Upper lobe of right lung (tissue), 1 donor: ENCODE measurements around the gene TIMM44. TPM values are rescaled to one million over a fixed set of nuclear protein-coding genes. Genes with fewer than 3 reads are reported as not detected.
A peak's percentile ranks its signal among the peaks of the same experiment; 100 is the strongest.

Source experiments
- ATAC-seq: fragments of 200-7000 bp; cut with Tn5 transposase; one replicate; pipeline ENCODE4 v1.9.1; 2020; ENCODE audit warnings: mild to moderate bottlenecking, moderate library complexity
- DNase-seq: peaks from one replicate; pipeline ENCODE4 v3.0.0-alpha.2; 2020
- H3K27ac ChIP-seq: fragments of 200-600 bp; one replicate; pipeline ENCODE4 v1.8.0; 2022
- H3K27me3 ChIP-seq: fragments of 200-600 bp; one replicate; pipeline ENCODE4 v1.8.0; 2022; ENCODE audit warnings: mild to moderate bottlenecking
- H3K36me3 ChIP-seq: fragments of 200-600 bp; one replicate; pipeline ENCODE4 v1.8.0; 2022
- H3K4me1 ChIP-seq: fragments of 200-600 bp; one replicate; pipeline ENCODE4 v1.8.0; 2022
- H3K4me3 ChIP-seq: fragments of 200-600 bp; one replicate; pipeline ENCODE4 v1.8.0; 2022; ENCODE audit warnings: mild to moderate bottlenecking
- H3K9me3 ChIP-seq: fragments of 200-600 bp; one replicate; pipeline ENCODE4 v1.8.0; 2022
- CTCF ChIP-seq: fragments of 200-600 bp; IDR thresholded peaks from one replicate; pipeline ENCODE4 v1.8.0; 2022; ENCODE audit warnings: antibody characterized with exemption
- intact Hi-C: fragments of 100-400 bp; cut with DNase I; formaldehyde crosslinking; loops from one replicate; pipeline ENCODE4 v1.11.0; 2022
- total RNA-seq: library from RNA; stranded (reverse); fragmentation: NEBNext Ultra II Directional; extraction: Animal tissue kit (Norgen Biotek cat#: 25700); gene quantifications from one replicate; pipeline ENCODE4 v1.2.1, GENCODE V29; 2021
- donor health status: DM: no; HTN: yes; CAD: no; lungs with severe emphysema.

Gene TIMM44
- total RNA-seq, 1 donor from 2014 or later, result 49.8 TPM

GRCh38 chr19:7982103-7982502 lies 38.6 kb upstream of the TIMM44 start:
- no peaks in the 10 kb centered on the region for H3K9me3 ChIP-seq
- ATAC-seq (no peak), DNase-seq (no peak)
- peaks cover 11% of the 10 kb centered on the region for H3K4me1 ChIP-seq
- H3K27ac ChIP-seq, result peak overlapping the region; percentile 63
- no peaks in the 10 kb centered on the region for H3K27me3 ChIP-seq
- peaks cover 60% of the 10 kb centered on the region for H3K36me3 ChIP-seq
- H3K4me3 ChIP-seq, result no peak overlapping the region
- no peak for TF ChIP-seq CTCF
- intact Hi-C loops, result no loop called here

- H3K4me1 ChIP-seq, result peaks cover 7% of the 10 kb centered on the region
- DNase-seq (no peak), ATAC-seq (no peak)
- peaks cover 60% of the 10 kb centered on the region for H3K36me3 ChIP-seq
- peak overlapping the region; percentile 63 for H3K27ac ChIP-seq
- no peaks in the 10 kb centered on the region for H3K9me3 ChIP-seq
- intact Hi-C loops, result no loop called here
- no peak for TF ChIP-seq CTCF
- H3K4me3 ChIP-seq, result no peak overlapping the region
- H3K27me3 ChIP-seq, result no peaks in the 10 kb centered on the region
These were observed 38.2 kb upstream of the TIMM44 start for GRCh38 chr19:7981661-7982060.

- Histone ChIP-seq H3K36me3 (peaks cover 59% of the 10 kb centered on the region), H3K9me3 (no peaks in the 10 kb centered on the region), H3K4me3 (no peak overlapping the region), H3K27ac (no peak overlapping the region), H3K4me1 (peaks cover 2% of the 10 kb centered on the region), H3K27me3 (no peaks in the 10 kb centered on the region)
- ATAC-seq (no peak), DNase-seq (no peak)
- no peak for TF ChIP-seq CTCF
- intact Hi-C loops, result no loop called here
These were observed 37.7 kb upstream of the TIMM44 start for GRCh38 chr19:7981199-7981598.

GRCh38 chr19:7980635-7981121 lies 37.2 kb upstream of the TIMM44 start:
- intact Hi-C loops, result no loop called here
- Histone ChIP-seq H3K27ac (no peak overlapping the region), H3K36me3 (peaks cover 54% of the 10 kb centered on the region), H3K4me1 (no peaks in the 10 kb centered on the region), H3K4me3 (no peak overlapping the region), H3K27me3 (no peaks in the 10 kb centered on the region), H3K9me3 (no peaks in the 10 kb centered on the region)
- TF ChIP-seq CTCF, result no peak
- DNase-seq, result no peak
- no peak for ATAC-seq

- DNase-seq (no peak), ATAC-seq (no peak)
- Histone ChIP-seq H3K27ac (no peak overlapping the region), H3K9me3 (no peaks in the 10 kb centered on the region), H3K4me3 (no peak overlapping the region), H3K27me3 (no peaks in the 10 kb centered on the region), H3K36me3 (peaks cover 57% of the 10 kb centered on the region), H3K4me1 (no peaks in the 10 kb centered on the region)
- intact Hi-C loops, result no loop called here
- no peak for TF ChIP-seq CTCF
These were observed 36.7 kb upstream of the TIMM44 start for GRCh38 chr19:7980168-7980567.

- intact Hi-C loops, result no loop called here
- Histone ChIP-seq H3K36me3 (peaks cover 60% of the 10 kb centered on the region), H3K4me3 (no peak overlapping the region), H3K27me3 (no peaks in the 10 kb centered on the region), H3K27ac (no peak overlapping the region), H3K4me1 (no peaks in the 10 kb centered on the region), H3K9me3 (no peaks in the 10 kb centered on the region)
- DNase-seq (no peak), ATAC-seq (no peak)
- TF ChIP-seq CTCF, result no peak
These were observed 36.1 kb upstream of the TIMM44 start for GRCh38 chr19:7979559-7979958.
